HepG2 (cell line): ENCODE results near the gene TBC1D22A. TPM values are rescaled to one million over a fixed set of nuclear protein-coding genes. Genes with fewer than 3 reads are reported as not detected.

ENCODE experiments used
- CBX2 ChIP-seq, 2 experiments: fragments of 200-600 bp in 1 of 2; sonication (generic); formaldehyde crosslinking in 1 of 2; IDR thresholded peaks; 2 replicates each; pipeline versions ENCODE4 v1.7.0 to v1.8.1; 2018 to 2022; ENCODE audit warnings: low read depth in 2 of 2, low read length in 1 of 2, mild to moderate bottlenecking in 1 of 2, missing genetic modification reagents in 1 of 2
- KDM5A ChIP-seq: fragments of 200-600 bp; sonication (generic); IDR thresholded peaks from 2 replicates; pipeline ENCODE4 v1.7.0; 2018; ENCODE audit warnings: antibody characterized with exemption, mild to moderate bottlenecking, low read length, borderline replicate concordance
- NBN ChIP-seq: fragments of 450-650 bp; conservative IDR thresholded peaks from 2 replicates; pipeline ENCODE4 v1.6.1; 2017
- NPAS2 ChIP-seq: sonication (generic); formaldehyde crosslinking; IDR thresholded peaks from 2 replicates; pipeline ENCODE4 v1.8.0; 2022; ENCODE audit warnings: mild to moderate bottlenecking, missing genetic modification reagents, borderline replicate concordance
- SALL1 ChIP-seq: sonication (generic); formaldehyde crosslinking; IDR thresholded peaks from 2 replicates; pipeline ENCODE4 v1.8.0; 2022; ENCODE audit warnings: mild to moderate bottlenecking, missing genetic modification reagents
- STAG1 ChIP-seq: sonication (generic); formaldehyde crosslinking; IDR thresholded peaks from 2 replicates; pipeline ENCODE4 v1.4.0; 2020; ENCODE audit warnings: missing genetic modification reagents
- TOPORS ChIP-seq: sonication (generic); formaldehyde crosslinking; IDR thresholded peaks from 2 replicates; pipeline ENCODE4 v1.8.0; 2023; ENCODE audit warnings: mild to moderate bottlenecking, missing genetic modification reagents
- ZMYM3 ChIP-seq: sonication (generic); formaldehyde crosslinking; IDR thresholded peaks from 2 replicates; pipeline ENCODE4 v1.5.1; 2020; ENCODE audit warnings: mild to moderate bottlenecking, missing genetic modification reagents
- ZNF280B ChIP-seq: sonication (generic); formaldehyde crosslinking; IDR thresholded peaks from 2 replicates; pipeline ENCODE4 v1.5.0; 2020; ENCODE audit warnings: missing genetic modification reagents, mild to moderate bottlenecking, borderline replicate concordance
- ZNF281 ChIP-seq: sonication (generic); formaldehyde crosslinking; IDR thresholded peaks from 2 replicates; pipeline ENCODE4 v1.4.0; 2020; ENCODE audit warnings: missing genetic modification reagents, borderline replicate concordance
- ZNF513 ChIP-seq: sonication (generic); formaldehyde crosslinking; conservative IDR thresholded peaks from 2 replicates; pipeline ENCODE4 v1.5.0; 2020; ENCODE audit warnings: missing genetic modification reagents
- ZNF549 ChIP-seq: sonication (generic); formaldehyde crosslinking; IDR thresholded peaks from 2 replicates; pipeline ENCODE4 v1.5.0; 2020; ENCODE audit warnings: missing genetic modification reagents
- ZNF644 ChIP-seq: IDR thresholded peaks from 2 replicates; pipeline ENCODE4 v1.6.1; 2016; ENCODE audit warnings: low read depth
- ZNF687 ChIP-seq: sonication (generic); formaldehyde crosslinking; IDR thresholded peaks from 2 replicates; pipeline ENCODE4 v1.5.1; 2020; ENCODE audit warnings: mild to moderate bottlenecking, missing genetic modification reagents, moderate library complexity
- polyA plus RNA-seq, 8 experiments: library from polyadenylated mRNA; depleted of rRNA in 3 of 8; stranded (reverse) in 7 of 8; unstranded in 1 of 8; fragments of >200 nt; fragmentation: Illumina TruSeq in 4 of 8; extraction: Trizol in 4 of 8; gene quantifications; 2 replicates each; pipeline versions ENCODE4 v1.2.1 to v1.2.3, GENCODE V29; 2011 to 2016; ENCODE audit warnings: low read depth in 4 of 8, missing spikeins in 1 of 8, mixed read lengths in 1 of 8; ENCODE audit not compliant: insufficient read depth in 1 of 8
- total RNA-seq, 5 experiments: library from RNA; depleted of rRNA; stranded (reverse); fragments of >200 nt; fragmentation: Illumina TruSeq; extraction: Trizol; gene quantifications; 2 replicates each; pipeline ENCODE4 v1.2.3, GENCODE V29; 2016; ENCODE audit warnings: low read depth in 1 of 5

Gene TBC1D22A
- total and polyA plus RNA-seq, 2 of the 13 experiments (the other 11 are each of a cell fraction or from before 2014, with no cell fraction given), result 17.3 to 18.0 TPM

GRCh38 chr22:47168900-47169800 lies 406.7 kb downstream of the TBC1D22A start (continued):
- no peak for TF ChIP-seq ZNF280B (CRISPR knock-in tag)
- no peak for TF ChIP-seq ZNF549 (CRISPR knock-in tag)
- TF ChIP-seq NPAS2 (CRISPR knock-in tag), result no peak
- no peak for TF ChIP-seq NBN
- 0 out of 2 replicates have a peak, but pooled peaks have one; percentile 17 for TF ChIP-seq ZNF687
- no peak for TF ChIP-seq CBX2 (IDR thresholded peaks at IDR 0.05; ENCODE audit: low read depth, low read length)
- TF ChIP-seq CBX2 (CRISPR knock-in tag; IDR thresholded peaks at IDR 0.05; ENCODE audit: low read depth), result no peak
- no peak for TF ChIP-seq ZNF513 (CRISPR knock-in tag)
- peak; percentile 56 for TF ChIP-seq STAG1 (CRISPR knock-in tag)
- TF ChIP-seq KDM5A, result no peak
- no peak for TF ChIP-seq TOPORS (CRISPR knock-in tag)
- TF ChIP-seq ZNF281, result peak; percentile 83
- no peak for TF ChIP-seq ZMYM3 (CRISPR knock-in tag)
- TF ChIP-seq SALL1 (CRISPR knock-in tag), result no peak
- TF ChIP-seq ZNF644 (CRISPR knock-in tag), result no peak
